Measurements from ENCODE around the gene RETREG3. TPM values are rescaled to one million over a fixed set of nuclear protein-coding genes. Genes with fewer than 3 reads are reported as not detected.
A peak's percentile ranks its signal among the peaks of the same experiment; 100 is the strongest.

The RETREG3 gene
- total RNA-seq, 1 donor from 2014 or later = 38.2 TPM

GRCh38 chr17:42535155-42536047 lies 73.8 kb downstream of the RETREG3 start:
- peak overlapping the region; percentile 86 for H3K4me3 ChIP-seq (ENCODE audit: low read depth, low read length)
- DNase-seq (ENCODE audit: low read depth) = no peak
- TF ChIP-seq CTCF (conservative IDR thresholded peaks at IDR 0.05; ENCODE audit: low read depth, low read length) = no peak

- H3K4me3 ChIP-seq (ENCODE audit: low read depth, low read length) = peak overlapping the region; percentile 59
- no peak for DNase-seq (ENCODE audit: low read depth)
- peak; percentile 23 for TF ChIP-seq CTCF (conservative IDR thresholded peaks at IDR 0.05; ENCODE audit: low read depth, low read length)
Measured at GRCh38 chr17:42531455-42532354, 77.5 kb downstream of the RETREG3 start.

GRCh38 chr17:42530952-42531454 lies 78.2 kb downstream of the RETREG3 start:
- H3K4me3 ChIP-seq (ENCODE audit: low read depth, low read length) = no peak overlapping the region
- TF ChIP-seq CTCF (conservative IDR thresholded peaks at IDR 0.05; ENCODE audit: low read depth, low read length) = no peak
- no peak for DNase-seq (ENCODE audit: low read depth)

Other genes starting within 250 kb of the RETREG3 start
- 63.0 and 82.0 TPM in 2 replicates for gene STAT3, start 220.9 kb downstream of the RETREG3 start, total RNA-seq
- gene CAVIN1, start 186.1 kb downstream of the RETREG3 start, total RNA-seq = 184 and 265 TPM in 2 replicates
- gene ATP6V0A1, start 150.5 kb downstream of the RETREG3 start, total RNA-seq = 25.4 and 32.3 TPM in 2 replicates
- 25.2 and 28.8 TPM in 2 replicates for gene NAGLU, start 73.1 kb downstream of the RETREG3 start, total RNA-seq
- 0.75 and 0.94 TPM in 2 replicates for gene HSD17B1, start 56.5 kb downstream of the RETREG3 start, total RNA-seq
- gene COASY, start 47.2 kb downstream of the RETREG3 start, total RNA-seq = 49.4 and 58.2 TPM in 2 replicates
- 15.7 and 47.6 TPM in 2 replicates for gene MLX, start 42.3 kb downstream of the RETREG3 start, total RNA-seq
- 23.8 and 25.9 TPM in 2 replicates for gene PSMC3IP, start 31.6 kb downstream of the RETREG3 start, total RNA-seq
- 96.1 and 142 TPM in 2 replicates for gene TUBG1, start 309 bp upstream of the RETREG3 start, total RNA-seq
- 8.2 and 14.2 TPM in 2 replicates for gene TUBG2, start 49.9 kb upstream of the RETREG3 start, total RNA-seq
- gene PLEKHH3, start 67.6 kb upstream of the RETREG3 start, total RNA-seq = 8.5 and 19.1 TPM in 2 replicates
- 3.0 and 6.5 TPM in 2 replicates for gene CCR10, start 72.5 kb upstream of the RETREG3 start, total RNA-seq
- gene CNTNAP1, start 73.2 kb upstream of the RETREG3 start, total RNA-seq = 4.1 and 11.8 TPM in 2 replicates
- gene EZH1, start 135.7 kb upstream of the RETREG3 start, total RNA-seq = 6.9 and 14.4 TPM in 2 replicates
- gene RAMP2, start 151.9 kb upstream of the RETREG3 start, total RNA-seq = 1.0 and 4.3 TPM in 2 replicates
- 90.1 and 136 TPM in 2 replicates for gene VPS25, start 164.1 kb upstream of the RETREG3 start, total RNA-seq
- 2.3 and 11.3 TPM in 2 replicates for gene WNK4, start 171.2 kb upstream of the RETREG3 start, total RNA-seq
- 85.6 and 95.0 TPM in 2 replicates for gene COA3, start 189.3 kb upstream of the RETREG3 start, total RNA-seq
- gene CNTD1, start 189.5 kb upstream of the RETREG3 start, total RNA-seq = not detected in 2 replicates
- gene BECN1, start 214.9 kb upstream of the RETREG3 start, total RNA-seq = 52.2 and 68.4 TPM in 2 replicates
- 126 and 190 TPM in 2 replicates for gene PSME3, start 224.0 kb upstream of the RETREG3 start, total RNA-seq
- gene AOC2, start 235.2 kb upstream of the RETREG3 start, total RNA-seq = 0.22 TPM in 1 of 2 replicates, not detected in the other
- not detected in 2 replicates for gene AOC3, start 241.8 kb upstream of the RETREG3 start, total RNA-seq